ENCODE results near the gene PLAGL1.

- TF ChIP-seq CTCF (conservative IDR thresholded peaks at IDR 0.05; ENCODE audit: low read length) (no peak), EZH2phosphoT487 (IDR thresholded peaks at IDR 0.05; ENCODE audit: borderline replicate concordance) (no peak)
Measured at GRCh38 chr6:143984666-143985065, 23.4 kb downstream of the PLAGL1 start.

Measured in Loucy (cell line).